ENCODE data around the gene ETS1. TPM values are rescaled to one million over a fixed set of nuclear protein-coding genes. Genes with fewer than 3 reads are reported as not detected.

The ETS1 gene
- total RNA-seq, 1 donor from 2014 or later = 3.0 TPM

GRCh38 chr11:128515826-128516778, 71.3 kb downstream of the ETS1 start:
- H3K9me3 Mint-ChIP-seq (ENCODE audit: low read depth) = no peaks in the 10 kb centered on the region
- no peak for TF ChIP-seq CTCF (IDR thresholded peaks at IDR 0.05; ENCODE audit: unreplicated experiment)
- no peak for DNase-seq (ENCODE audit: low spot score, unreplicated experiment)
- H3K4me3 Mint-ChIP-seq (ENCODE audit: low read depth) = no peak overlapping the region
- H3K27me3 Mint-ChIP-seq = peaks cover 70% of the 10 kb centered on the region
- H3K36me3 Mint-ChIP-seq (ENCODE audit: insufficient read depth) = no peaks in the 10 kb centered on the region
- H3K4me1 Mint-ChIP-seq (ENCODE audit: low read depth) = peaks cover 17% of the 10 kb centered on the region
- no peak overlapping the region for H3K27ac Mint-ChIP-seq

- peaks cover 12% of the 10 kb centered on the region for H3K4me1 Mint-ChIP-seq (ENCODE audit: low read depth)
- no peak for TF ChIP-seq CTCF (IDR thresholded peaks at IDR 0.05; ENCODE audit: unreplicated experiment)
- H3K27me3 Mint-ChIP-seq = peaks cover 62% of the 10 kb centered on the region
- H3K9me3 Mint-ChIP-seq (ENCODE audit: low read depth) = no peaks in the 10 kb centered on the region
- H3K4me3 Mint-ChIP-seq (ENCODE audit: low read depth) = no peak overlapping the region
- no peaks in the 10 kb centered on the region for H3K36me3 Mint-ChIP-seq (ENCODE audit: insufficient read depth)
- DNase-seq (ENCODE audit: low spot score, unreplicated experiment) = no peak
- no peak overlapping the region for H3K27ac Mint-ChIP-seq
Measured at GRCh38 chr11:128515086-128515485, 72.3 kb downstream of the ETS1 start.

- H3K27me3 Mint-ChIP-seq = peaks cover 67% of the 10 kb centered on the region
- TF ChIP-seq CTCF (IDR thresholded peaks at IDR 0.05; ENCODE audit: unreplicated experiment) = no peak
- no peaks in the 10 kb centered on the region for H3K36me3 Mint-ChIP-seq (ENCODE audit: insufficient read depth)
Measured at GRCh38 chr11:128513915-128514681, 73.3 kb downstream of the ETS1 start.

GRCh38 chr11:128512474-128512996, 74.8 kb downstream of the ETS1 start:
- Mint-ChIP-seq H3K27ac (no peak overlapping the region), H3K4me1 (ENCODE audit: low read depth) (peaks cover 2% of the 10 kb centered on the region), H3K9me3 (ENCODE audit: low read depth) (no peaks in the 10 kb centered on the region), H3K27me3 (peaks cover 59% of the 10 kb centered on the region), H3K4me3 (ENCODE audit: low read depth) (no peak overlapping the region), H3K36me3 (ENCODE audit: insufficient read depth) (no peaks in the 10 kb centered on the region)
- no peak for TF ChIP-seq CTCF (IDR thresholded peaks at IDR 0.05; ENCODE audit: unreplicated experiment)
- no peak for DNase-seq (ENCODE audit: low spot score, unreplicated experiment)

More at GRCh38 chr11:128513915-128514681, 73.3 kb downstream of the ETS1 start:
- no peak overlapping the region for H3K27ac Mint-ChIP-seq
- H3K9me3 Mint-ChIP-seq (ENCODE audit: low read depth) = no peaks in the 10 kb centered on the region
- no peak for DNase-seq (ENCODE audit: low spot score, unreplicated experiment)
- H3K4me1 Mint-ChIP-seq (ENCODE audit: low read depth) = peaks cover 9% of the 10 kb centered on the region
- no peak overlapping the region for H3K4me3 Mint-ChIP-seq (ENCODE audit: low read depth)

- peaks cover 57% of the 10 kb centered on the region for H3K27me3 Mint-ChIP-seq
- no peaks in the 10 kb centered on the region for H3K36me3 Mint-ChIP-seq (ENCODE audit: insufficient read depth)
- H3K4me1 Mint-ChIP-seq (ENCODE audit: low read depth) = peaks cover 7% of the 10 kb centered on the region
- no peaks in the 10 kb centered on the region for H3K9me3 Mint-ChIP-seq (ENCODE audit: low read depth)
- no peak for TF ChIP-seq CTCF (IDR thresholded peaks at IDR 0.05; ENCODE audit: unreplicated experiment)
- H3K27ac Mint-ChIP-seq = no peak overlapping the region
- H3K4me3 Mint-ChIP-seq (ENCODE audit: low read depth) = no peak overlapping the region
- DNase-seq (ENCODE audit: low spot score, unreplicated experiment) = no peak
Measured at GRCh38 chr11:128511712-128512111, 75.6 kb downstream of the ETS1 start.
